Osteoblast (primary cell): ENCODE results near the gene GHRHR. TPM values are rescaled to one million over a fixed set of nuclear protein-coding genes. Genes with fewer than 3 reads are reported as not detected.

ENCODE experiments used
- DNase-seq: peaks from one replicate; pipeline ENCODE4 v3.0.0; 2011; ENCODE audit warnings: low spot score, mixed read lengths; ENCODE audit not compliant: insufficient read length; ENCODE audit errors: missing footprints
- H2AFZ ChIP-seq: 2 replicates; pipeline ENCODE4 v1.6.0; 2011; ENCODE audit warnings: mild to moderate bottlenecking, low read length
- H3K27ac ChIP-seq: 2 replicates; pipeline ENCODE4 v1.5.1; 2011; ENCODE audit warnings: mild to moderate bottlenecking, low read depth, low read length, moderate library complexity
- H3K27me3 ChIP-seq: 2 replicates; pipeline ENCODE4 v1.6.0; 2012; ENCODE audit warnings: mild to moderate bottlenecking, control low read depth, inconsistent platforms, low read length, moderate library complexity; ENCODE audit not compliant: insufficient read depth
- H3K36me3 ChIP-seq: 2 replicates; pipeline ENCODE4 v1.5.1; 2011; ENCODE audit warnings: mild to moderate bottlenecking, low read length, control low read depth, moderate library complexity; ENCODE audit not compliant: insufficient read depth
- H3K4me1 ChIP-seq: 2 replicates; pipeline ENCODE4 v1.5.1; 2011; ENCODE audit warnings: mild to moderate bottlenecking, low read length, control low read depth, moderate library complexity; ENCODE audit not compliant: insufficient read depth
- H3K4me2 ChIP-seq: 2 replicates; pipeline ENCODE4 v1.6.0; 2011; ENCODE audit warnings: mild to moderate bottlenecking, low read length; ENCODE audit not compliant: insufficient read depth
- H3K4me3 ChIP-seq: fragments of 200-600 bp; sonication (generic); 3 replicates; pipeline ENCODE4 v1.5.1; 2012; ENCODE audit warnings: mild to moderate bottlenecking, low read length, inconsistent platforms; ENCODE audit not compliant: insufficient read depth
- H3K79me2 ChIP-seq: 2 replicates; pipeline ENCODE4 v1.6.0; 2012; ENCODE audit warnings: mild to moderate bottlenecking, low read length, control low read depth, inconsistent platforms; ENCODE audit not compliant: insufficient read depth
- H3K9me3 ChIP-seq: 2 replicates; pipeline ENCODE4 v1.5.1; 2011; ENCODE audit warnings: low read depth, low read length, control low read depth
- H4K20me1 ChIP-seq: 2 replicates; pipeline ENCODE4 v1.6.0; 2012; ENCODE audit warnings: mild to moderate bottlenecking, low read length, control low read depth; ENCODE audit not compliant: insufficient read depth
- CTCF ChIP-seq: IDR thresholded peaks from 2 replicates; pipeline ENCODE4 v1.5.1; 2011; ENCODE audit warnings: mild to moderate bottlenecking, low read depth, low read length, moderate library complexity; ENCODE audit errors: extremely low read depth
- total RNA-seq: library from RNA; depleted of rRNA; stranded (reverse); fragments of >200 nt; gene quantifications from 2 replicates; pipeline ENCODE4 v1.2.3, GENCODE V29; 2012

Gene GHRHR
- total RNA-seq, 1 donor, result not detected

- Histone ChIP-seq H2AFZ (no peak overlapping the region), H3K27ac (no peak overlapping the region), H4K20me1 (no peaks in the 10 kb centered on the region), H3K9me3 (no peaks in the 10 kb centered on the region), H3K4me1 (no peaks in the 10 kb centered on the region), H3K36me3 (no peaks in the 10 kb centered on the region), H3K79me2 (no peaks in the 10 kb centered on the region), H3K4me2 (no peak overlapping the region), H3K4me3 (no peak overlapping the region), H3K27me3 (no peaks in the 10 kb centered on the region)
- no peak for TF ChIP-seq CTCF
- DNase-seq, result no peak
These were observed 27.0 kb downstream of the GHRHR start for GRCh38 chr7:30990673-30991170.

- no peak overlapping the region for H2AFZ ChIP-seq
- H3K4me3 ChIP-seq, result no peak overlapping the region
- H3K79me2 ChIP-seq, result no peaks in the 10 kb centered on the region
- no peak for DNase-seq
- H4K20me1 ChIP-seq, result no peaks in the 10 kb centered on the region
- H3K9me3 ChIP-seq, result no peaks in the 10 kb centered on the region
- H3K27ac ChIP-seq, result no peak overlapping the region
- H3K4me2 ChIP-seq, result no peak overlapping the region
- no peak for TF ChIP-seq CTCF
- H3K4me1 ChIP-seq, result no peaks in the 10 kb centered on the region
- H3K36me3 ChIP-seq, result no peaks in the 10 kb centered on the region
- H3K27me3 ChIP-seq, result no peaks in the 10 kb centered on the region
These were observed 28.7 kb downstream of the GHRHR start for GRCh38 chr7:30992414-30992813.

- no peaks in the 10 kb centered on the region for H4K20me1 ChIP-seq
- no peak overlapping the region for H3K4me2 ChIP-seq
- peak; percentile 38 for DNase-seq
- no peaks in the 10 kb centered on the region for H3K9me3 ChIP-seq
- no peak overlapping the region for H2AFZ ChIP-seq
- no peak overlapping the region for H3K27ac ChIP-seq
- no peaks in the 10 kb centered on the region for H3K4me1 ChIP-seq
- no peak for TF ChIP-seq CTCF
- H3K27me3 ChIP-seq, result no peaks in the 10 kb centered on the region
- no peaks in the 10 kb centered on the region for H3K36me3 ChIP-seq
- no peak overlapping the region for H3K4me3 ChIP-seq
- no peaks in the 10 kb centered on the region for H3K79me2 ChIP-seq
These were observed 30.7 kb downstream of the GHRHR start for GRCh38 chr7:30994206-30995100.

- Histone ChIP-seq H3K36me3 (no peaks in the 10 kb centered on the region), H3K27me3 (no peaks in the 10 kb centered on the region), H2AFZ (no peak overlapping the region), H3K27ac (no peak overlapping the region), H3K4me1 (no peaks in the 10 kb centered on the region), H3K79me2 (no peaks in the 10 kb centered on the region), H3K4me2 (no peak overlapping the region), H3K4me3 (no peak overlapping the region), H4K20me1 (no peaks in the 10 kb centered on the region), H3K9me3 (no peaks in the 10 kb centered on the region)
- TF ChIP-seq CTCF, result no peak
- no peak for DNase-seq
These were observed 31.8 kb downstream of the GHRHR start for GRCh38 chr7:30995536-30995935.
